Measurements from ENCODE around the gene SLC9B1.
"Not testable (repeated sequence)": the region's sequence is repeated elsewhere in the genome, so short reads cannot be mapped to it uniquely, and the experiment has no call there.

SLC9B1 gene

GRCh38 chr4:103029300-103029699 is 9.8 kb upstream of the SLC9B1 start:
- DNase-seq (ENCODE audit: insufficient read length, low spot score) (no peak), FAIRE-seq (no peak)
- no peak for TF ChIP-seq POLR2A (IDR thresholded peaks at IDR 0.05; ENCODE audit: low read depth, low read length)

DNA sequence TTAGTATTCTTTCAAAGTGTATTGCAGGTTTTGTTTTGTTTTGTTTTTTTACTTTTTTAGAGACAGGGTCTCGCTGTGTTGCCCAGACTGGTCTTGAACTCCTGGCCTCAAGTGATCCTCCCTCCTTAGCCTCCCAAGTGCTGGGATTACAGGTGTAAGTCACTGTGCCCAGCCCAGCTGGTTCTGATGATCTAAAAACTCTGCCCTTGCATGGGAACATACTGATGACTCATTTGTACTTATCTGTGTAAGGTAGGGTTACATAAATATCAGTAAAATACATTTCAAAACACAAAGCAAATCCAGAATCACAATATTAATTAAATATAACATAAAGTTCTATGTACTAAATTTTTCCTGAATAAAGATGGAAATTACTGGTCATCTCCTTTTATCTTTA is 7.4 kb upstream of the SLC9B1 start:
- TF ChIP-seq POLR2A (IDR thresholded peaks at IDR 0.05; ENCODE audit: low read depth, low read length), result no peak
- FAIRE-seq (no peak), DNase-seq (ENCODE audit: insufficient read length, low spot score) (no peak)

- FAIRE-seq, result no peak
- no peak for TF ChIP-seq POLR2A (IDR thresholded peaks at IDR 0.05; ENCODE audit: low read depth, low read length)
Measured at GRCh38 chr4:103024996-103025395, 5.5 kb upstream of the SLC9B1 start.

DNA sequence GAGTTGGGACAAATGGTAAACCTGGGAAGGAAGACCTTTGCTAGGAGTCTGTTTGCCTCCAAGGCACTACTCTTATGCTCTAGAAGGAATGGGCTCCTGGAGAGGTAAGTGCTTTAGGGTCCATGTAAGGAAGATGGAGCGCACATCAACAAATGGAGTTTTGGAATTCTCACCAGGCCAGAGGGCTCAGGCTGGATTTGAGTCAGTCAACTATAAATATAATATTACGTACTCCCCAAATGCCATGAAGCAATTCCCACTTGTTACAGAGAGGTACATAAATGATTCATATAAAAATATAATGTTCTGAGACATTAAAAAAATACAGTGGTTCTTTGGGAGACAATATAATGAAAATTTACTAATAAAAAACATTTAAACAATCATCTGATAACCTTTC is 1.6 kb upstream of the SLC9B1 start:
- FAIRE-seq, result no peak
- TF ChIP-seq POLR2A (IDR thresholded peaks at IDR 0.05; ENCODE audit: low read depth, low read length), result no peak

More at GRCh38 chr4:103024996-103025395, 5.5 kb upstream of the SLC9B1 start:
- DNase-seq (ENCODE audit: insufficient read length, low spot score), result no peak

DNA sequence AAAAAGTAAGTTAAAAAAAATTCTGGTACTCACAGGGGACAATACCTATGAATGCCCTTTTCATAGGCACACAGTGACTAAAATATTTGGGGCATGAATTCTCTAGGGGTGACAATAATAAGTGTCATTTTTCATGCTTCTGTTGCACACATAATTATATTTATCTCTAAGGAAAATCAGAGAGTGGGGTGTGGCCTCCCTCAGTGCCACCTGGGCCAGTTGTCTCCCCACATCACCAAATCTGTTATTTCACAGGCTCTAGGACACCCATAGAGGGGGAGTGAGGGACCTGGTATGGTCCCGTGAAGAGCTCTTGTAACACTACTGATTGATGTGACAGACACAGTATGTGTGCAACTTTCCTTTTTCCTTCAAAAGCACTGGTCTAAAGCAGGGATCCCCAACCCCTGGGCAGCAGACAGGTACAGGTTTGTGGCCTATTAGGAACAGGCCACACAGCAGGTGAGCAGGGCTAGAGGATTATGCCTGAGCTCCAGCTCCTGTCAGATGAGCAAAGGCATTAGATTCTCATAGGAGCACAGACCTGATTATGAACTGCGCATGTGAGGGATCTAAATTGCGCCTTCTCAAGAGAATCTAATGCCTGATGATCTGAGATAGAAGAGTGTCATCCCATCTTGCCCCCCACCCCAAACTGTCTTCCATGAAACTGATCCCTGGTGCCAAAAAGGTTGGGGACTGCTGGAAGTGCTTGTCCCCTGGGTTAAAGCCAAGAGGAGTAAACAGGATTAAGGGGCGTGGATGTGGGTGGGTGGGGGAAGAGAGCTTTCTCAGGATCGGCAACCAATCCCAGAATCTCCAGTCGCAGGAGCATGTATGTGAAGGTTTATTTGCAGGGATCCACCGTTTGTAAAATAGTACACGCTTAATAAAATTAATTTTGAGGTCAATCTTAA is 856 bp downstream of the SLC9B1 start:
- FAIRE-seq (no peak), DNase-seq (ENCODE audit: insufficient read length, low spot score) (no peak)
- TF ChIP-seq POLR2A (IDR thresholded peaks at IDR 0.05; ENCODE audit: low read depth, low read length), result no peak

More for the DNA sequence above, 1.6 kb upstream of the SLC9B1 start:
- DNase-seq (ENCODE audit: insufficient read length, low spot score), result no peak

DNA sequence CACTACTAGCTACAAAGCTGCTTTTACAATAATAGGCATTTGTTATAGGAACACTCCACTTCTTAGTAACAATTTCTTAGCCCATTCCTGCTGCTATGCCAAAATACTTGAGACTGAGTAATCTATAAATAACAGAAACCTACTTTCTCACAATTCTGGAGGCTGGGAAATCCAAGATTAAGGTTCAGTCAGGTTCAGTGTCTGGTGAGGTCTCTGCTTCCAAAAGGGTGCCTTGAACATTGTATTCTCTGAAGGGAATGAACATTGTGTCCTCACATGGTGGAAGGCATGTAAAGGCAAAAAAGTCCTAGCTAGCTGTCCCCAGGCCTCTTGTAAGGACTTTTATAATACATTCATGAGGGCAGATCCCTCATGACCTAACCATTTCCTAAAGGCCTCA is 7.0 kb downstream of the SLC9B1 start:
- FAIRE-seq, result no peak
- DNase-seq (ENCODE audit: insufficient read length, low spot score), result no peak
- TF ChIP-seq POLR2A (IDR thresholded peaks at IDR 0.05; ENCODE audit: low read depth, low read length), result no peak

DNA sequence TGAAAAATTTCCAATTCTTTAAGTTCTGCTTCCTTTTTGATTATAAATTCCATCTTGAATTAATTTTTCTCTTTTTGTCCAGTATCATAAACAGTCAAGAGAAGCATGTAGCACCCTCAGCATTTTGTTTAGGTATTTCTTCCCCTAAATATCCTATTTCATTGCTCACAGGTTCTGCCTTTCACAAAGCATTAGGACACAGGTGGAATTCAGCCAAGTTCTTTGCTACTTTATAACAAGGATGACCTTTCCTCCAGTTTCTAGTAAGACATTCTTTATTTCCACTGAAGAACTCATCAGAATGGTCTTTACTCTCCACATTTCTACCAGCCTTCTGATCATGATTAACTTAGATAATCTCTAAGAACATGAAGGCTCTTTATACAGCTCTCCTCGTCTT is 7.4 kb downstream of the SLC9B1 start:
- FAIRE-seq (no peak), DNase-seq (ENCODE audit: insufficient read length, low spot score) (no peak)
- TF ChIP-seq POLR2A (IDR thresholded peaks at IDR 0.05; ENCODE audit: low read depth, low read length), result no peak

- no peak for TF ChIP-seq POLR2A (IDR thresholded peaks at IDR 0.05; ENCODE audit: low read depth, low read length)
- FAIRE-seq, result no peak
- no peak for DNase-seq (ENCODE audit: insufficient read length, low spot score)
Measured at GRCh38 chr4:103011378-103012025, 8.0 kb downstream of the SLC9B1 start.

- no peak for TF ChIP-seq POLR2A (IDR thresholded peaks at IDR 0.05; ENCODE audit: low read depth, low read length)
- DNase-seq (ENCODE audit: insufficient read length, low spot score) (no peak), FAIRE-seq (no peak)
Measured at GRCh38 chr4:103010804-103011203, 8.7 kb downstream of the SLC9B1 start.

DNA sequence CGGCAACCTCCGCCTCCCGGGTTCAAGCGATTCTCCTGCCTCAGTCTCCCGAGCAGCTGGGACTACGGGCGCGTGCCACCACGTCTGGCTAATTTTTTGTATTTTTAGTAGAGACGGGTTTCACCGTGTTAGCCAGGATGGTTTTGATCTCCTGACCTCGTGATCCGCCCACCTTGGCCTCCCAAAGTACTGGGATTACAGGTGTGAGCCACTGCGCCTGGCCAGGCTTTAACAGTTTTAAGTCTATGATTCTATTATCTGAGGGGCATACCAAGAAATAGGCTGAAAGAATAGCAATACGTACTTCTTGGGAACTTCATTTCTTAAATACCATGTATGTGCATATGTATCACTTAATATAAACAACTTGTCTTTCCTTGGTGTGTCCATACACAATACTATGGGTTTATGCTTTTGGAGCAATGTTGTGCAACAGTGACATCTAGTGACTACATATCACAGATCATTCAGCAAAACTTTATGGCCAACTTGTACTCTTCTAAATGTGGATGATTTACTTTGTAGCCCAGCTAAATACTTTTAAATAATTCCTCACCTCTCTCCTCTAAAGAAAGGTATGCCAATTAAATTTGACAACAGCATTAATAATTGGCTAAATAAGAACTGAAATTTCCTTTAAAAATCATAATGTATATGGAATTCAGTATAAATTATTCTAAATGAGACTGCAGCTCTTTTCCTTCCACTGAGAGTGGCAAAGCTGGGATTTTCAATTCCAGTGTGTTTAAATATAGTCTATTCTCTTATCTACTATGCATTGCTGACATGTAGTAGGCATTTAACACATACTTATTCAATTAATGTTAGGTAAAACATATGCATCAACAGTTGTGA is 10.4 kb downstream of the SLC9B1 start:
- FAIRE-seq, result peak; percentile 85
- no peak for DNase-seq (ENCODE audit: insufficient read length, low spot score)
- TF ChIP-seq POLR2A (IDR thresholded peaks at IDR 0.05; ENCODE audit: low read depth, low read length), result no peak

DNA sequence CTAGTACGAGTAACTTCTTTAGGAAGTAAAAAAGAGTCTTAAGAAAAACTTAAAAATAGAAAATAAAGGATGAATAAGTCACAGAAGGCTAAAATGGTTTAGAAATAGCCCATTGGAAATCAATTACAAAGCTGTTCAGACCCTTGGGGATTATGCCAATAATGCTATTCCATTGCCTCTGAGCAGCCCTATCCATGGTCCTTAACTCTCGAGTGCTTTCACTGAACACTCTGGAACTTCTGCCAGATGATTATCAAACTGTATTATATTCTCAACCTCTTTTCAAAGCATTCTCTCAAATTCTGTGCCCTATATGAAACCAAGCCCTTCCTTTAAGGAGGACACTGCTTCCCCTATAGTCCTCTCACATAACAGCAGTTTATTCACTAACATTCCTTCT is 17.0 kb downstream of the SLC9B1 start:
- FAIRE-seq, result no peak
- no peak for TF ChIP-seq POLR2A (IDR thresholded peaks at IDR 0.05; ENCODE audit: low read depth, low read length)
- DNase-seq (ENCODE audit: insufficient read length, low spot score), result no peak

GRCh38 chr4:102994803-102995202 is 24.7 kb downstream of the SLC9B1 start:
- no peak for TF ChIP-seq POLR2A (IDR thresholded peaks at IDR 0.05; ENCODE audit: low read depth, low read length)
- FAIRE-seq (no peak), DNase-seq (ENCODE audit: insufficient read length, low spot score) (no peak)

DNA sequence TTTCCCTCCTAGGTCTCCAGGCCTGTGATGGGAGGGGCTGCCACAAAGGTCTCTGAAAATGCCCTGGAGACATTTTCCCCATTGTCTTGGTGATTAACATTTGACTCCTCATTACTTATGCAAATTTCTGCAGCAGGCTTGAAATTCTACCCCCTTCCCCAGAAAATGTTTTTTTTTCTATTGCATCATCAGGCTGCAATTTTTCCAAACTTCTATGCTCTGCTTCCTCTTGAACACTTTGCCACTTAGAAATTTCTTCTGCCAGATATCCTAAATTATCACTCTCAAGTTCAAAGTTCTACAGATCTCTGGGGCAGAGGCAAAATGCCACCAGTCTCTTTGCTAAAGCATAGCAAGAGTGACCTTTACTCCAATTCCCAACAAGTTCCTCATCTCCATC is 25.5 kb downstream of the SLC9B1 start:
- not testable (repeated sequence) for DNase-seq (ENCODE audit: insufficient read length, low spot score); FAIRE-seq

DNA sequence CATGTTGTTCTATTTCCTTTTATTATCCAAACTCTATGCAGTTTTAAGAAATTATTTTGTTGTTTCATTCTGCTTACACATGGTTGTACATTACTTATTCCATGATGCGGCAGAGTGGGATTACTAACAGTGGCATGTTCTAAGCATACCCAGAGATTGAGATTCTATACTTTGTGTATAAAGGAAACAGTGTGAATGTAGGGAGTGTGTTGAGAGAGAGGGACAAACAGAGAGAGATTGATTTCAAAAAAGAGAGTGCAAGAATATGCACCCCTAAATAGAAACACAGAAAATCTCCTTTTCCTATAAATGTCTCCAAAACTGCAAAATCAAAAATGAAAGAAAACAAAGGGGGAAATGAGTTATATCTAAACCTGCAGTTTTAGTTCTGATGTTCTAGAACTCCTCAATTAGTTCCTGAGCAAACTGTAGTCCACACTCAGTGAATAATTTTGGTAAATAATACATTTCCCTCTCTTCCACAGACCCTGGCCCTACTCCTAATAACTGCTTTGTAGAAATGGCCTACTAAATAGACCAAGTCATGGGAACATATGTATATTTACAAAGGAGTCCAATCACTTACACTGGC is 31.0 kb downstream of the SLC9B1 start:
- FAIRE-seq, result no peak
- DNase-seq (ENCODE audit: insufficient read length, low spot score), result no peak

More for the DNA sequence above, 31.0 kb downstream of the SLC9B1 start:
- no peak for TF ChIP-seq POLR2A (IDR thresholded peaks at IDR 0.05; ENCODE audit: low read depth, low read length)

Measured in H54 (cell line).